ENCODE data around the gene IFNK. TPM values are rescaled to one million over a fixed set of nuclear protein-coding genes. Genes with fewer than 3 reads are reported as not detected.

IFNK gene
- total RNA-seq, 3 donors from 2014 or later (not counting 1 experiment from before 2014, with no cell fraction given): not detected

- H3K36me3 Mint-ChIP-seq: peaks cover 7% of the 10 kb centered on the region
- H3K27ac ChIP-seq (ENCODE audit: low read length): peak overlapping the region; percentile 99
- no peak for TF ChIP-seq CTCF (IDR thresholded peaks at IDR 0.05)
- peak overlapping the region; percentile 90 for H3K4me3 ChIP-seq (ENCODE audit: low read length)
- ATAC-seq (peak; percentile 83 to 90 (median 83)), DNase-seq (peak; percentile 90 to 100)
- peaks cover 7% of the 10 kb centered on the region for H3K4me1 ChIP-seq (ENCODE audit: control insufficient read depth, insufficient read depth, low read length)
- 2% methylated on average over 34 of the region's 35 CpGs for WGBS (ENCODE audit: insufficient coverage)
- peak overlapping the region; percentile 100 for H3K4me3 Mint-ChIP-seq
- H3K9me3 ChIP-seq (ENCODE audit: control insufficient read depth, insufficient read depth, low read length): peaks cover 2% of the 10 kb centered on the region
- H3K4me1 Mint-ChIP-seq: peaks cover 25 to 26% of the 10 kb centered on the region in 2 donors
- H3K27ac Mint-ChIP-seq: peak overlapping the region; percentile 97 to 99
- no peaks in the 10 kb centered on the region for H3K36me3 ChIP-seq (ENCODE audit: control insufficient read depth, insufficient read depth, low read length)
- H3K9me3 Mint-ChIP-seq: peaks cover 3 to 8% of the 10 kb centered on the region in 2 donors
- H3K27me3 ChIP-seq (ENCODE audit: control insufficient read depth, insufficient read depth, low read length): no peaks in the 10 kb centered on the region
- H3K27me3 Mint-ChIP-seq (ENCODE audit: low read depth in 2 of 2): peaks cover 6 to 8% of the 10 kb centered on the region in 2 donors
- intact Hi-C loops (cut with micrococcal nuclease): loop anchor here (1.0 to 10.0 kb wide), 2 partner anchors 682 to 1751 kb away; partner anchors contain the start of gene CAAP1
These were observed 49.8 kb downstream of the IFNK start for GRCh38 chr9:27573634-27574590.

Other genes starting within 250 kb of the IFNK start
- not detected for gene EQTN, start 227.1 kb upstream of the IFNK start, total RNA-seq
- under 1 TPM; 0.23 to 0.30 (median 0.28) TPM for gene MOB3B, start 5.5 kb downstream of the IFNK start, total RNA-seq
- gene C9orf72, start 49.2 kb downstream of the IFNK start, total RNA-seq: 10 to 100 TPM; 12.5 to 19.0 (median 16.8) TPM